Thoracic aorta (tissue), 2 donors: ENCODE data around the gene YPEL4. TPM values are rescaled to one million over a fixed set of nuclear protein-coding genes. Genes with fewer than 3 reads are reported as not detected.

Source experiments
- ATAC-seq: fragments of 150-250 bp; one replicate; pipeline ENCODE4 v1.8.0; 2017; ENCODE audit warnings: low read depth; ENCODE audit not compliant: insufficient number of reproducible peaks, low FRiP score
- DNase-seq: peaks from one replicate; pipeline ENCODE4 v3.0.0-alpha.2; 2020; ENCODE audit warnings: low spot score
- H3K27ac ChIP-seq, 2 donors: fragments of 200-600 bp; sonication (generic); 1 replicate in 1 of 2; 2 replicates in 1 of 2; pipeline ENCODE4 v1.5.1; 2016; ENCODE audit warnings: mild to moderate bottlenecking in 2 of 2, moderate library complexity in 2 of 2
- H3K27me3 ChIP-seq: fragments of 200-600 bp; sonication (generic); replicated peaks from 2 replicates; pipeline ENCODE4 v1.6.0; 2016; ENCODE audit warnings: mild to moderate bottlenecking; ENCODE audit not compliant: insufficient read depth
- H3K36me3 ChIP-seq: fragments of 200-600 bp; sonication (generic); one replicate; pipeline ENCODE4 v1.5.1; 2016
- H3K4me1 ChIP-seq, 2 donors: fragments of 200-600 bp; sonication (generic); 1 replicate in 1 of 2; 2 replicates in 1 of 2; pipeline versions ENCODE4 v1.5.1 to v1.6.0; 2016; ENCODE audit warnings: low read depth in 2 of 2, mild to moderate bottlenecking in 1 of 2; ENCODE audit not compliant: control insufficient read depth in 1 of 2
- H3K4me3 ChIP-seq: fragments of 200-600 bp; sonication (generic); 2 replicates; pipeline ENCODE4 v1.5.1; 2016; ENCODE audit warnings: mild to moderate bottlenecking
- H3K9me3 ChIP-seq: fragments of 200-600 bp; sonication (generic); 2 replicates; pipeline ENCODE4 v1.5.1; 2016
- total RNA-seq, 2 donors: library from RNA; depleted of rRNA; stranded (reverse); fragments of >200 nt; gene quantifications; one replicate each; pipeline versions ENCODE4 v1.1.0 to v1.2.3, GENCODE V29; 2016
- TF ChIP-seq, protein P1 (sequence below): fragments of 200-600 bp; sonication (generic); IDR thresholded peaks from one replicate; pipeline ENCODE4 v1.5.1; 2019; ENCODE audit warnings: antibody characterized with exemption

The YPEL4 gene
- total RNA-seq, 2 donors from 2014 or later: 1.1 to 1.2 TPM

DNA sequence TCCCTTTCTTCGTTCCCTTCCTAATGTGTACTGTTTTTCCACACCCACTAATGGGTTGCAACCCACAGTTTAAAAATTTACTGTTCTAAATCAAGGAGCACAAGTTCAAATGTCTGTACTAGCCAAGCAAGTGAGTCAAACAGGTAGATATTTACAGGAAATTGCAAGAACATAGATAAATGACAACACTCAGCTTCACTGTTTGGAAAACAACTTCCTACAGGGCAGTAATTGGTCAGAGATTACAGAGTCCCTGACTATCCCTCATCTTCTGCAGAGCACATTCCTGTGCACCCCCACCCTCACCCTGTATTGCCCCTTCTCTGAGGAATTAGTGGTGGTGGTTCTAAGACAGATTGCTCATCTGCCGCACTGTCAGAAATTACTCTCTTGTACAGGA is 50.3 kb downstream of the YPEL4 start:
- H3K4me3 ChIP-seq: peak overlapping the region; percentile 88
- TF ChIP-seq, protein P1, sequence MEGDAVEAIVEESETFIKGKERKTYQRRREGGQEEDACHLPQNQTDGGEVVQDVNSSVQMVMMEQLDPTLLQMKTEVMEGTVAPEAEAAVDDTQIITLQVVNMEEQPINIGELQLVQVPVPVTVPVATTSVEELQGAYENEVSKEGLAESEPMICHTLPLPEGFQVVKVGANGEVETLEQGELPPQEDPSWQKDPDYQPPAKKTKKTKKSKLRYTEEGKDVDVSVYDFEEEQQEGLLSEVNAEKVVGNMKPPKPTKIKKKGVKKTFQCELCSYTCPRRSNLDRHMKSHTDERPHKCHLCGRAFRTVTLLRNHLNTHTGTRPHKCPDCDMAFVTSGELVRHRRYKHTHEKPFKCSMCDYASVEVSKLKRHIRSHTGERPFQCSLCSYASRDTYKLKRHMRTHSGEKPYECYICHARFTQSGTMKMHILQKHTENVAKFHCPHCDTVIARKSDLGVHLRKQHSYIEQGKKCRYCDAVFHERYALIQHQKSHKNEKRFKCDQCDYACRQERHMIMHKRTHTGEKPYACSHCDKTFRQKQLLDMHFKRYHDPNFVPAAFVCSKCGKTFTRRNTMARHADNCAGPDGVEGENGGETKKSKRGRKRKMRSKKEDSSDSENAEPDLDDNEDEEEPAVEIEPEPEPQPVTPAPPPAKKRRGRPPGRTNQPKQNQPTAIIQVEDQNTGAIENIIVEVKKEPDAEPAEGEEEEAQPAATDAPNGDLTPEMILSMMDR: no peak
- no peaks in the 10 kb centered on the region for H3K27me3 ChIP-seq
- DNase-seq: no peak
- peaks cover 17% of the 10 kb centered on the region for H3K36me3 ChIP-seq
- no peaks in the 10 kb centered on the region for H3K9me3 ChIP-seq
- peaks cover 4 to 20% of the 10 kb centered on the region in 2 donors for H3K4me1 ChIP-seq
- H3K27ac ChIP-seq: peak overlapping the region; percentile 98 to 99
- no peak for ATAC-seq

DNA sequence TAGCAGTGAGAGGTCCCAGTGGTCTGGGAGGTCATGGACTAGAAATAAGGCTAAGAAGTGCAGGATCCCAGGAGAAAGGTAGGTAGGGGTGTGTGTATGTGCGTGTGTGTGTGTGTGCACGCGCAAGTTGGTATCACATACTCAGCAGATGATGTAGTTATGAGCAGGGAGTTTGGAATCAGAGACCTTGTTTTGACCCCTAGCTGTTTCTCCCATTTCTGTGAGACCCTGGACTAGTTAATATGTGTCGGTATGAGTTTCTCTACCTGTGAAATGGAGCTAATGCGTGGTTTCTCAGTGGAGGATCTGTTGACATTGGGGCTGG is 50.9 kb downstream of the YPEL4 start:
- TF ChIP-seq, protein P1: no peak
- ATAC-seq (peak; percentile 37), DNase-seq (no peak)
- H3K9me3 ChIP-seq: no peaks in the 10 kb centered on the region
- H3K27ac ChIP-seq: peak overlapping the region; percentile 98 to 99
- H3K4me1 ChIP-seq: peaks cover 4 to 20% of the 10 kb centered on the region in 2 donors
- H3K36me3 ChIP-seq: peaks cover 17% of the 10 kb centered on the region
- H3K27me3 ChIP-seq: no peaks in the 10 kb centered on the region
- peak overlapping the region; percentile 88 for H3K4me3 ChIP-seq

DNA sequence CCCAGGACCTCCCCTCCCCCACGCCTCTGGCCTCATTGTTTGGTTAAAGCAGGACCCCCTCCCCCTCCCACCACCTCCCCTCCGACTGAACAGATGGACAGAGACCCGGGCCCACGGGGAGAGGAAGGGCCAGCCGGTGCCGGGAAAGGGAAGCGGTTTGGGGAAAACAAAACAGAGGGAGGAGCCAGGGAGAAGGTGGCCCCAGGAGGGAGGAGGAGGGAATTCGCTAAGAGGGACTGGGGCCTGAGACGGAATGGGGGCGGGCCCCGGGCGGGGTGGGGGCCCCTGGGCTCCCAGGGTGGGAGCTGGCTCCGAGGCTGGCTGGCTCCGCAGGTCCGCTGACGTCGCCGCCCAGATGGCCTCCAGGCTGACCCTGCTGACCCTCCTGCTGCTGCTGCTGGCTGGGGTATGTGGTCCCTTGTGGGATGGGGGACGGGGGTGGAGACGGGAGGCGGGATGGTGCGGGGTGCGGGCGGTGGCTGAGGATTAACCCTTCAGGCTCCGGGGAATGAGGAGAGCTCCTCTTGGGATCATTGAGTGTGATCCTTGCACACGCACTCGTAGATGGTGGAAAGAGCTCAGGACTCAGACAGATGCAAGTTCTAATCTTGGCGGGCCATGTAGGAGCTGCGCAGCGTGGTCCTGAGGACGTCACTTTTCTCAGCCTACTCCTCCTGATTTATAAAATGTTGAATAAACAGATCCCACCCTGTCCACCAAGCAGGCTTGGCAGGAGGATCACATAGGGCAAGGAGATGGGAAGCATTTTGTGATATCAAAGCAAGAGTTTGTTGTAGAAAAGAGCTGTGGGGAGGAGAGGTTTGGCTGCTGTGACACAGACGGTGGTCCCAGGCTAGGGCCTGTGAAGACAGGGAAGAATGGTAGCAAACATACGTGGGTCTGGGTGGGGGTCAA is 51.5 kb downstream of the YPEL4 start:
- H3K27ac ChIP-seq: peak overlapping the region; percentile 98 to 99
- peak; percentile 83 for ATAC-seq
- H3K4me3 ChIP-seq: peak overlapping the region; percentile 88
- H3K36me3 ChIP-seq: peaks cover 15% of the 10 kb centered on the region
- TF ChIP-seq, protein P1: no peak
- H3K4me1 ChIP-seq: peaks cover 4 to 20% of the 10 kb centered on the region in 2 donors
- no peaks in the 10 kb centered on the region for H3K27me3 ChIP-seq
- H3K9me3 ChIP-seq: no peaks in the 10 kb centered on the region
- DNase-seq: peak; percentile 25

DNA sequence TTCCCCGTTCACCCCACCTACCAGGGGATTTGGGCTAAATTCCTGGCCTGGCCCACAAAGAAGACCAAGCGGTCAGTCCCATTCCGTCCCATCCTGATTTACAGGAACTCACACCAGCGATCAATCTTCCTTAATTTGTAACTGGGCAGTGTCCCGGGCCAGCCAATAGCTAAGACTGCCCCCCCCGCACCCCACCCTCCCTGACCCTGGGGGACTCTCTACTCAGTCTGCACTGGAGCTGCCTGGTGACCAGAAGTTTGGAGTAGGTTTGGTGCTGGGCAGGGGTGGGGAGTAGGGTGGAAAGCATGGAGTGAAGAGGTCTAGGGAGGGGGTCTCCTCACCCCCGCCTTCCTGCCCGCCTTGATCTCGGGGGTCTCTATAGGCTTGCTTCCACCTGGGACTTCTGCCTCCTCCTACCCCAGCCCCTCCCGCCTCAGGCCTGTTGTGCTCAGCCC is 52.2 kb downstream of the YPEL4 start, which contains the start of gene SERPING1:
Gene SERPING1 (plus strand): TSS at position 225 of the 455 bp plus-strand sequence. CDS start 586 bp downstream, outside the sequence.
- peaks cover 9% of the 10 kb centered on the region for H3K36me3 ChIP-seq
- peak; percentile 58 for DNase-seq
- no peaks in the 10 kb centered on the region for H3K27me3 ChIP-seq
- peak; percentile 59 for ATAC-seq
- H3K27ac ChIP-seq: peak within 1 kb of the TSS; percentile 98 to 99
- TF ChIP-seq, protein P1: no peak
- peaks cover 4 to 20% of the 10 kb centered on the region in 2 donors for H3K4me1 ChIP-seq
- H3K9me3 ChIP-seq: no peaks in the 10 kb centered on the region
- H3K4me3 ChIP-seq: peak within 1 kb of the TSS; percentile 88

DNA sequence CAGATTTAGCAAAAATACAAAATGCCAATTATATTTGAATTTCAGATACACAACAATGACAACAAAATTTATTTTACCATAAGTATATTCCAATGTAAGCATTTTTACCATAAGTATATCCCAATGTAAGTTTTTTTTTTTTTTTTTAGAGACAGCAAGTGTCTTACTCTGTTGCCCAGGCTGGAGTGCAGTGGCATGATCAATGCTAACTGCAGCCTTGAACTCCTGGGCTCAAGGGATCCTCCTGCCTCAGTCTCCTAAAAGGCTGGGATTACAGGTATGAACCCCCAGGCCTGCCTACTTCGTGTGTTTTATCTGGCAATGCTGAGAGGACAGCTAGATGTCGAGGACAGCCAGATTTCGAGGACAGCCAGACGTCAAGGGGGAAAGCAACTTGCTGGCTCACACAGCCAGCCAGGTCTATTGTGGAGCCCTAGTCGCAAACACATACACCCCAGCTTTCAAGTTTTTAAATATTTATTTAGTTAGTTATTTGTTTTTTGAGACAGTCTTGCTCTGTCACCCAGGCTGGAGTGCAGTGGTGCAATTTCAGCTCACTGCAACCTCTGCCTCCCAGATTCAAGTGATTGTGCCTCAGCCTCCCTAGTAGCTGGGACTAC is 53.3 kb downstream of the YPEL4 start:
- DNase-seq: no peak
- Histone ChIP-seq H3K27ac (peak overlapping the region; percentile 98 to 99), H3K4me1 (peaks cover 4 to 20% of the 10 kb centered on the region in 2 donors), H3K9me3 (no peaks in the 10 kb centered on the region), H3K36me3 (peaks cover 3% of the 10 kb centered on the region), H3K27me3 (no peaks in the 10 kb centered on the region), H3K4me3 (no peak overlapping the region)
- ATAC-seq: no peak
- TF ChIP-seq, protein P1: no peak
